ENCODE results near the gene AKAP12. TPM values are rescaled to one million over a fixed set of nuclear protein-coding genes. Genes with fewer than 3 reads are reported as not detected.
"Not testable (repeated sequence)": the region's sequence is repeated elsewhere in the genome, so short reads cannot be mapped to it uniquely, and the experiment has no call there.

AKAP12 gene
- total and polyA plus RNA-seq, 5 donors from 2014 or later = 0.30 TPM; not detected in 4

GRCh38 chr6:151353795-151354194 lies 114.0 kb downstream of the AKAP12 start:
- Histone ChIP-seq H3K27ac (ENCODE audit: insufficient read depth, low read length, poor library complexity, severe bottlenecking) (no peak overlapping the region), H3K4me3 (ENCODE audit: low read depth, low read length) (no peak overlapping the region), H3K36me3 (ENCODE audit: control insufficient read depth, insufficient read depth, low read length) (no peaks in the 10 kb centered on the region), H3K27me3 (ENCODE audit: control insufficient read depth, insufficient read depth, low read length) (no peaks in the 10 kb centered on the region), H3K9me3 (ENCODE audit: control insufficient read depth in 2 of 2, low read length in 2 of 2) (no peaks in the 10 kb centered on the region), H3K4me1 (ENCODE audit: control insufficient read depth, insufficient read depth, low read length, poor library complexity, severe bottlenecking) (no peaks in the 10 kb centered on the region)
- no peaks in the 10 kb centered on the region for H3K27me3 Mint-ChIP-seq
- peak overlapping the region in 1 of 3 donors; percentile 33 for H3K27ac Mint-ChIP-seq
- ATAC-seq (ENCODE audit: low read depth in 2 of 2) = no peak
- H3K4me3 Mint-ChIP-seq = no peak overlapping the region
- H3K36me3 Mint-ChIP-seq = peaks cover 13% of the 10 kb centered on the region
- peaks cover 0 to 8% (median 7%) of the 10 kb centered on the region in 4 donors for H3K4me1 Mint-ChIP-seq
- no peak for DNase-seq
- H3K9me3 Mint-ChIP-seq = no peaks in the 10 kb centered on the region

GRCh38 chr6:151356983-151357382 lies 117.2 kb downstream of the AKAP12 start:
- peaks cover 17% of the 10 kb centered on the region for H3K36me3 Mint-ChIP-seq
- not testable (repeated sequence) for H3K27ac Mint-ChIP-seq; DNase-seq; H3K4me1 ChIP-seq (ENCODE audit: control insufficient read depth, insufficient read depth, low read length, poor library complexity, severe bottlenecking); H3K4me3 ChIP-seq (ENCODE audit: low read depth, low read length); H3K27ac ChIP-seq (ENCODE audit: insufficient read depth, low read length, poor library complexity, severe bottlenecking); H3K27me3 Mint-ChIP-seq; H3K9me3 ChIP-seq (ENCODE audit: control insufficient read depth in 2 of 2, low read length in 2 of 2); H3K4me1 Mint-ChIP-seq; H3K27me3 ChIP-seq (ENCODE audit: control insufficient read depth, insufficient read depth, low read length); H3K36me3 ChIP-seq (ENCODE audit: control insufficient read depth, insufficient read depth, low read length); H3K9me3 Mint-ChIP-seq; H3K4me3 Mint-ChIP-seq; ATAC-seq (ENCODE audit: low read depth in 2 of 2)

DNA sequence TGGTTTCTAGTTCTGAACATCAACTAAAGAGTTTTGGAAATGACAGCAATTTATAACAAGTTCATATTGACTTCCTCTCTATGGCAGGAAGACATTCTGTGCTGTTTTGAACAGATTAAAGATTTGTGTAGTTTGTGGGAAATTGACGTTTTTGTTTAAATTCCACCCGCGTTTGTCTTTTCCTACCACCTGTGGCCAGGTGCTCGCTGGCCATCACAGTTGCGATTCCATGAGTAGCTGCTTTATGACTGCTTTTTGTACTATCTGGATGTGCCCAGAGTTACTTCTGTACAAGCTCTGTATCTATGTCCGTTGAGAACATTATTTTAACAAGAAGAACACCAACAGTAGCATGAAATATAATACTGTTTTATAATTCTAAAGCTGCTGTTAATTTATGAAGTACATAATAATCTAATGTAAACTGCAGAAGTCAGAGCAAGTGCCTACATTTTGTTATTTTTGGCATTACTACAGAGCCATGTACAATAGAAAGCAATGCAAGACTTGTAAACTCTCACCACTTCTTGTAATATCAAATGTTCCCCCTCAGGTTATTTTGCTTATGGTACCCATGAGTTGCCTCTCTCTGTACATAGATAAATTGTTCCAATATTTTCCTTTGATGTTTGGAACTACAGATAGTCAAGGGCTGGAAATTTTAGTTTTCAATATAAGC lies 118.1 kb downstream of the AKAP12 start:
- peaks cover 24% of the 10 kb centered on the region for H3K36me3 Mint-ChIP-seq
- no peak overlapping the region for H3K4me3 Mint-ChIP-seq
- no peaks in the 10 kb centered on the region for H3K9me3 Mint-ChIP-seq
- H3K4me3 ChIP-seq (ENCODE audit: low read depth, low read length) = no peak overlapping the region
- H3K27me3 ChIP-seq (ENCODE audit: control insufficient read depth, insufficient read depth, low read length) = no peaks in the 10 kb centered on the region
- no peak for ATAC-seq (ENCODE audit: low read depth in 2 of 2)
- peaks cover 17% of the 10 kb centered on the region for H3K36me3 ChIP-seq (ENCODE audit: control insufficient read depth, insufficient read depth, low read length)
- no peak for DNase-seq
- H3K27me3 Mint-ChIP-seq = no peaks in the 10 kb centered on the region
- H3K4me1 ChIP-seq (ENCODE audit: control insufficient read depth, insufficient read depth, low read length, poor library complexity, severe bottlenecking) = no peaks in the 10 kb centered on the region
- H3K9me3 ChIP-seq (ENCODE audit: control insufficient read depth in 2 of 2, low read length in 2 of 2) = no peaks in the 10 kb centered on the region
- no peak overlapping the region for H3K27ac ChIP-seq (ENCODE audit: insufficient read depth, low read length, poor library complexity, severe bottlenecking)
- peaks cover 0 to 8% (median 7%) of the 10 kb centered on the region in 4 donors for H3K4me1 Mint-ChIP-seq
- peak overlapping the region in 2 of 3 donors; percentile 2 to 29 for H3K27ac Mint-ChIP-seq

DNA sequence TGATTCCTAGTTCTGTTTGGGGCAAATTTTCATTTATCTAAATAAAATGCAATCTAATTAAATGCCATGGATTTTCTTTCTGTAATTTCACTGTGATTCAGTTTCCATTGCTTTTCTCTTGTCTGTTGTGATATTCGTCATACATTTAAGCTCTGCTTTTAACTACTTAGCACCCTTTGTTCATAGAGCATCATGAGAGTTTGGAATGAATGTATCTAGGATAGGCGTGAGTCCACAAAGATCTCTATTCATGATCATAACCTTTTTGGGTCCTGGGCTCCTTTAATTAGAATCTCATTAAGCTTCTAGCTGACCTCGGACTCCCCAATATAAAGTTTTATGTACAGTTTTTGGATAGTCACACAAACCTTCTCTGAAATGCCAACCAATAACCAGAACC lies 118.7 kb downstream of the AKAP12 start:
- no peaks in the 10 kb centered on the region for H3K9me3 Mint-ChIP-seq
- H3K4me3 ChIP-seq (ENCODE audit: low read depth, low read length) = no peak overlapping the region
- no peaks in the 10 kb centered on the region for H3K4me1 ChIP-seq (ENCODE audit: control insufficient read depth, insufficient read depth, low read length, poor library complexity, severe bottlenecking)
- H3K9me3 ChIP-seq (ENCODE audit: control insufficient read depth in 2 of 2, low read length in 2 of 2) = no peaks in the 10 kb centered on the region
- H3K36me3 Mint-ChIP-seq = peaks cover 27% of the 10 kb centered on the region
- peaks cover 0 to 8% (median 7%) of the 10 kb centered on the region in 4 donors for H3K4me1 Mint-ChIP-seq
- H3K36me3 ChIP-seq (ENCODE audit: control insufficient read depth, insufficient read depth, low read length) = peaks cover 20% of the 10 kb centered on the region
- H3K27ac Mint-ChIP-seq = peak overlapping the region in 1 of 3 donors; percentile 2
- H3K27me3 Mint-ChIP-seq = no peaks in the 10 kb centered on the region
- H3K27ac ChIP-seq (ENCODE audit: insufficient read depth, low read length, poor library complexity, severe bottlenecking) = no peak overlapping the region
- H3K27me3 ChIP-seq (ENCODE audit: control insufficient read depth, insufficient read depth, low read length) = no peaks in the 10 kb centered on the region
- ATAC-seq (ENCODE audit: low read depth in 2 of 2) (no peak), DNase-seq (no peak)
- H3K4me3 Mint-ChIP-seq = no peak overlapping the region

DNA sequence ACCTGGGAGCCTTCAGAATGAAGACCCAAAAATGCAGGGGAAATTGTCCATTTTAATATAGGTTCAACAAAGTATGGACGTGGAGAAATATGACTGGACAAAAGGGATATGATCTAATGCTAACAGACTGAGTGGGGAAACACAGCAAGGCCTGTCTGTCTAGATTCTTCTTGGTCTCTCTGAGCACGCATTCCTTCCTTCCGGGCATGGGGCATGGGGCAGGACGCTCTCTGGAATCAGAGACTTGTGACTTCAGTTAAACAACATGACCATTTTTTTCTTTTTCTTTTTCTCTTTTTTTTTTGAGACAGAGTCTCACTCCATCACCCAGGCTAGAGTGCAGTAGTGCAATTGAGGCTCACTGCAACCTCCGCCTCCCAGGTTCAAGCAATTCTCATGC lies 119.7 kb downstream of the AKAP12 start:
- no peak for DNase-seq
- H3K27me3 ChIP-seq (ENCODE audit: control insufficient read depth, insufficient read depth, low read length) = no peaks in the 10 kb centered on the region
- H3K36me3 ChIP-seq (ENCODE audit: control insufficient read depth, insufficient read depth, low read length) = peaks cover 26% of the 10 kb centered on the region
- peaks cover 0 to 12% (median 7%) of the 10 kb centered on the region in 4 donors for H3K4me1 Mint-ChIP-seq
- no peaks in the 10 kb centered on the region for H3K9me3 Mint-ChIP-seq
- ATAC-seq (ENCODE audit: low read depth in 2 of 2) = no peak
- no peak overlapping the region for H3K4me3 ChIP-seq (ENCODE audit: low read depth, low read length)
- no peak overlapping the region for H3K27ac ChIP-seq (ENCODE audit: insufficient read depth, low read length, poor library complexity, severe bottlenecking)
- H3K4me1 ChIP-seq (ENCODE audit: control insufficient read depth, insufficient read depth, low read length, poor library complexity, severe bottlenecking) = no peaks in the 10 kb centered on the region
- no peaks in the 10 kb centered on the region for H3K9me3 ChIP-seq (ENCODE audit: control insufficient read depth in 2 of 2, low read length in 2 of 2)
- no peaks in the 10 kb centered on the region for H3K27me3 Mint-ChIP-seq
- no peak overlapping the region for H3K27ac Mint-ChIP-seq
- H3K4me3 Mint-ChIP-seq = no peak overlapping the region
- H3K36me3 Mint-ChIP-seq = peaks cover 29% of the 10 kb centered on the region

GRCh38 chr6:151365233-151365632 lies 125.5 kb downstream of the AKAP12 start:
- Mint-ChIP-seq H3K4me1 (peaks cover 2 to 11% (median 4%) of the 10 kb centered on the region in 4 donors), H3K36me3 (peaks cover 52% of the 10 kb centered on the region)
- DNase-seq = no peak

DNA sequence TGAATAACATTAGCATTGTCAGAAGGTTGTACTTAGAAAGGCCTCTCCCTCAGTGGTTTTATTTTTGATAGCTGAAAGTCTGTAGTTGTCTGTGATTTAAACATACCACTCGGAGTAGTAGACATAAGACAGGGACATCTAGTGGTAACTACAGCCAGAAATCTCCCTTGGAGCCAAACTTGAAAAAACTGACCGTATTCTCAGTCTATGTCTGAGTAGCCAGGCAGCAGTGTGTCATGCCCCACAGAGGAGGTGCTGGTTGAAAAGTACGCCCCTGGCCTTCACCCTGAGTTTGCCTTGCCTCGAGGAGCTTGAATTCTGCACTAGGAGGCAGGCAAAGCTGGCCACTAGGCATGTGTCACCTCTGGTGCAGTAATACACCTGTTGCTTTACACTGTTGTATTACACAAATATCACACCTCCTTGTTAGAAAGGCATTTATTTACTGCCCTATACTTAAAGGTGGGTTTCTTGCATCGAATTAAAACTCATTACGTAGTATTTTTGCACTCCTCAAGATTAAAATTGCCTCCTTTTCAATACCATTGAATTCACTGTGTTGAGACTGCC lies 130.8 kb downstream of the AKAP12 start:
- Mint-ChIP-seq H3K4me1 (peaks cover 32 to 44% (median 41%) of the 10 kb centered on the region in 4 donors), H3K27ac (peak overlapping the region in 1 of 3 donors; percentile 88), H3K27me3 (no peaks in the 10 kb centered on the region), H3K4me3 (no peak overlapping the region), H3K9me3 (peaks cover 0 to 1% (median 0%) of the 10 kb centered on the region in 7 donors), H3K36me3 (peaks cover 47% of the 10 kb centered on the region)
- peaks cover 38% of the 10 kb centered on the region for H3K4me1 ChIP-seq (ENCODE audit: control insufficient read depth, insufficient read depth, low read length, poor library complexity, severe bottlenecking)
- H3K4me3 ChIP-seq (ENCODE audit: low read depth, low read length) = no peak overlapping the region
- no peak overlapping the region for H3K27ac ChIP-seq (ENCODE audit: insufficient read depth, low read length, poor library complexity, severe bottlenecking)
- H3K36me3 ChIP-seq (ENCODE audit: control insufficient read depth, insufficient read depth, low read length) = peaks cover 46% of the 10 kb centered on the region
- ATAC-seq (ENCODE audit: low read depth in 2 of 2) = no peak
- no peaks in the 10 kb centered on the region for H3K27me3 ChIP-seq (ENCODE audit: control insufficient read depth, insufficient read depth, low read length)
- no peaks in the 10 kb centered on the region for H3K9me3 ChIP-seq (ENCODE audit: control insufficient read depth in 2 of 2, low read length in 2 of 2)
- no peak for DNase-seq

More at GRCh38 chr6:151365233-151365632, 125.5 kb downstream of the AKAP12 start:
- Histone ChIP-seq H3K27me3 (ENCODE audit: control insufficient read depth, insufficient read depth, low read length) (no peaks in the 10 kb centered on the region), H3K36me3 (ENCODE audit: control insufficient read depth, insufficient read depth, low read length) (peaks cover 58% of the 10 kb centered on the region), H3K9me3 (ENCODE audit: control insufficient read depth in 2 of 2, low read length in 2 of 2) (no peaks in the 10 kb centered on the region), H3K4me3 (ENCODE audit: low read depth, low read length) (no peak overlapping the region), H3K27ac (ENCODE audit: insufficient read depth, low read length, poor library complexity, severe bottlenecking) (no peak overlapping the region), H3K4me1 (ENCODE audit: control insufficient read depth, insufficient read depth, low read length, poor library complexity, severe bottlenecking) (no peaks in the 10 kb centered on the region)
- no peak for ATAC-seq (ENCODE audit: low read depth in 2 of 2)
- Mint-ChIP-seq H3K9me3 (no peaks in the 10 kb centered on the region), H3K4me3 (no peak overlapping the region), H3K27me3 (no peaks in the 10 kb centered on the region), H3K27ac (peak overlapping the region in 1 of 3 donors; percentile 49)

Data from CD4-positive, CD25-positive, alpha-beta regulatory T cell (primary cell).